IPS-11a (cell line): ENCODE data around the gene FSD2.
"Not testable (repeated sequence)": the region's sequence is repeated elsewhere in the genome, so short reads cannot be mapped to it uniquely, and the experiment has no call there.

Experiments
- H3K4me3 ChIP-seq: one replicate; pipeline ENCODE4 v1.5.1; 2013; ENCODE audit warnings: low read depth, low read length, control low read depth

FSD2 gene

GRCh38 chr15:82793737-82794136 lies 12.1 kb downstream of the FSD2 start:
- no peak overlapping the region for H3K4me3 ChIP-seq

DNA sequence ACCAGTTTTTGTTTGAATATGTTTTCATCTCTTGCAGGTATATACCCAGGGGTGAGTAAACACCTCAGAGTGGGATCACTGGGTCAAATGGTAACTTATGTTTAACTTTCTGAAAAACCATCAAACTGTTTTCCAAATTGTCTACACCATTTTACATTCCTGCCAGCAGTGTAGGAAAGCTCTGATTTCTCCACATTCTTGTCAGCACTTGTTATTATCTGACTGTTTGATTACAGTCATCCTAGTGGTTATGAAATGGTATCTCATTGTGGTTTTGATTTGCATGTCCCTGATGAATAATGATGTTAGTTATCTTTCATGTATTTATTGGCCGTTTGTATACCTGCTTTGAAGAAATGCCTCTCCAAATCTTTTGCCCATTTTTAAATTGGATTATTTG lies 13.8 kb downstream of the FSD2 start:
- H3K4me3 ChIP-seq: no peak overlapping the region

GRCh38 chr15:82790321-82790720 lies 15.5 kb downstream of the FSD2 start:
- H3K4me3 ChIP-seq: no peak overlapping the region

DNA sequence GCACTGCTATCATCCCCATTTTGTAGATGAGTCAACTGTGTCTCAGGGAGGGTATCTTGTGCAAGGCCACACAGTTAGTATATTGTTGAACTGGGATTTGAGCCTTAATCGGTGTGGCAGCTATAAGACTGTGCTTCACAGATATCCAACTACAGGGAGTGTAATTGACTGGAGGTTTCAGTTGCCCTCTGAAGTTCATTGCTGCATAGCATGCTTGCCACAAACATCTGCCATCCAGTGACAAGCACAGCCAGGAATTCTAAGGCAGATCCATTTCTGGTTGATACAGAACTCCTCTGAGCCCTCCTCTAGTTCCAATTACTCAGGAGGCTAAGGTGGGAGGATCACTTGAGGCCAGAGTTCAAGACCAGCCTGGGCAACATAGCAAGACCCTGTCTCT lies 16.4 kb downstream of the FSD2 start:
- H3K4me3 ChIP-seq: no peak overlapping the region

- H3K4me3 ChIP-seq: no peak overlapping the region
Observed at GRCh38 chr15:82788496-82788895, 17.4 kb downstream of the FSD2 start.

DNA sequence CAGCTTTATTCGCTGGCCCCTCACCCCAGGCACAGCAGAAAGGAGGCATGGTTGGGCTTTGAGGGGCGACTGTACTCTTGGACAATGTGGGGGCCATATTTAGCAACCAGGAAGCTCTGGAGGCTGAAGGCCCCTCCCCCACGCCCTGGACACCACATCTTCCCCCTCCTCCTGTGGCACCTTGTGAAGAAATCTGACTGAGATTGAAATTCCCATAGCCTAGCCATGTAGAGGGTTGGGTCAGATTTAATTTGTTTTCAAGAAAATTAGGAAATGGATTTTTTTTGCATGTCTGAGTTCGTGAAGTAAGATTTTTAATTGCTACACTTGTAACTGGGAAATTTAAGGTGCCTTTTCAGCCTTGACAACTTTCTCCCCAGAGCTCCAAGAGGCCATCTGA lies 24.5 kb downstream of the FSD2 start:
- no peak overlapping the region for H3K4me3 ChIP-seq

DNA sequence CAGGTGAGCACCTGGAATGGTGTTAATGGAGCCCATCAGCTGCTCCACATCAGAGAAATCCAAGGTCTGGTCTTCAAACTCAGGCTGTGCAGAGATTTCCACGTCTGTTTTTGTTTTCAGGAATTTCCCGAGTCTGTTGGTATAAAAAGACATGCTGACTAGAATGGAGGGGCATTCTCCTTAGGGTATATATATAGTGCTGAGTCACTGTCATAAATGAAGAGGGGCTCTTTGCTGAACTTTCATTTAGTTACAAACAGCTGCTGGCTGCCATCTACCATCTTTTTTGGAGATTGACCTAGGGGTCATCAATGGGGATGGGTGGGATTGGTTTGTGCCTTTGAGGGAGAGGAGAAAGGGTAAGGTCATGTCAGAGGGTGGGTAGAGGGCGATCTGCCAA lies 27.1 kb downstream of the FSD2 start:
- H3K4me3 ChIP-seq: no peak overlapping the region

DNA sequence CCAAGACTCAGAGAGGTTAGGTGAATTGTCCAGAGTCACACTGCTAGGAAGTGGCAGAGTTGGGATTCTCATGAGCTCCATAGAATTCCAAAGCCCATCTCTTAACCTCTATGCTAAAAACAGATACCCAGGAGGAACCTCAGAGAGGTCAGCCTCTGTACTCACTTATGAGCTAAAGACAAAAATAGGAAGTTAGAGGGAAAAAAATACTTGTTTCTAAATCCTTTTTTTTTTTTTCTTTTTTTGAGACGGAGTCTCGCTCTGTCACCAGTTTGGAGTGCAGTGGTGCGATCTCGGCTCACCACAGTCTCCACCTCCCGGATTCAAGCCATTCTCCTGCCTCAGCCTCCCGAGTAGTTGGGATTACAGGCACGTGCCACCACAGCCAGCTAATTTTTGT lies 31.4 kb downstream of the FSD2 start:
- no peak overlapping the region for H3K4me3 ChIP-seq

GRCh38 chr15:82771789-82772607 lies 33.9 kb downstream of the FSD2 start:
- no peak overlapping the region for H3K4me3 ChIP-seq

DNA sequence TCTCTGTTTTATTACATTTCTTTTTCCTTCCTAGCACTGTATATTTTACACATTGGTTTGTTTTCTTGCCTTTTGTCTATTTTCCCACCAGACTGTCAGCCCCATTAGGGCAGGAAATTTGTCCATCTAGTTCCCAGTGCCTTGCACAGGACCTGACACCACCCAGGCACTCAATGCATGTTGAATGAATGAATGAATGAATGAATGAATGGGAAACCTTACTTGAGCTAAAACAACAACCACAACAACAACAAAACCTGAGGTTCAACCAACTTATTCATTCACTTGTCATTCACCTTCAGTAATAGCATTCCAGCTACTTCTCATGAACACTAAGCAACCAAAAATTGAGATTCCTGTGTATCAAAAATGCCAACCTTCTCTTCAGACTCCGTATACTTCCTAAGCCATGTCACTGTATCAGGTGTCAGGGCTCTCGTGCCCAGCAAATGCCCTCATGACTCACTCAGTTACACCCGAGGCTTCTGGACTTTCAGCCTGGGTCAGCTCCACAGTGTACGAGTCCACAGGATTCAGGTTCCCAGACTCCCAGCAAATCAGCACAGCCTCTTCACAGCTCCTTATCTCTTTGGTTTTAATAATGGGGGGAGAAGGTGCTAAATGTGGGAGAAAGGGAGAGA lies 37.3 kb downstream of the FSD2 start:
- no peak overlapping the region for H3K4me3 ChIP-seq

DNA sequence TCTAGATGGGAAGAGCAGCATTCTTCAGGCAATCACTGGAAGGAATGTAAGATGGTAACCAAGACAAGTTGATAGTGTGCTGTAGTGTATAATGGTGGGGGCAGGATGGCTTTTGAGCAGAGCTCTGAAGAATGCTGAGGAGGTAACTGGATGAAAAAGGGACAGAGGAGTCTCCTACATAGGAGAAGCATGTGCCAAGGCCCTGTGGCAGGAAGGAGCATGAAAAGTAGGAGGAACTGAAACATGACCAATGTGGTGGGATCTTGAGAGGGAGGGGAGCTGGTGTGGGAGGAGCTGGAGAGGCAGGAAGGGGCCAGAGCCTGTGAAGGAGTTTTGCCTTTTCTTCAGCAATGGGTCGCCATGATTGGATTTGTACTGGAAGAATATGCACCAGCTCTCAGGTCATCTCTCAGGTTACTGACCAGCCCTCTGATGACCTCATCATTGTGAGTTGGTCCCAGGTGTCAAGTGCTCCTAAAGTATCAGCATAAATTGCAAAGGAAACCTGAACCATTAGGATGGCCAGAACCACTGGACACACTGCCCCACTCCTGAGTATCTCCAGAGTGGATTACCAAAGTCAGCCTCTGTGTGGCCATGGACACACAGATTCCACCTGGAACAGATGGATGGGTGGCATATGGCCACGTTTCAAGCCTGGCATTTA lies 38.6 kb downstream of the FSD2 start:
- no peak overlapping the region for H3K4me3 ChIP-seq

- not testable (repeated sequence) for H3K4me3 ChIP-seq
Observed at GRCh38 chr15:82766201-82766600, 39.7 kb downstream of the FSD2 start.

DNA sequence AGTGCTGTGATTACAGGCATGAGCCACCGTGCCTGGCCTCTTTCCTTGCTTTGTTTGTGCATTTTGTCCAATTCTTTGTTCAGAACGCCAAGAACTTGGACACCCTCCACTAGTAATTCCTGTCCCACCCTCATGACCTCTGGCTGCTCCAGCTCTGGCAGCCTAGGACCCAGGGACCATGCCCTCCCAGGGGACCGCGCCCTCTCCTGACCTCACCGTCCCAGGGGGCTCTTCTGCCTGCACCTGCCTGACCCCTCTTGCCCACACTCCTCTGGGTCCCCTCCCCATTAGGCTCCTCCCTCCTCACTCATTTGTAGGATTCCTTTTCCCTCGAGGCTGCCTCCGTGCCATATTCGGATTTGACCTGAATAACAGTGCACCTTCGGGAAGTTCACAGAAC lies 41.1 kb downstream of the FSD2 start:
- no peak overlapping the region for H3K4me3 ChIP-seq

- H3K4me3 ChIP-seq: no peak overlapping the region
Observed at GRCh38 chr15:82764117-82764490, 41.8 kb downstream of the FSD2 start.

DNA sequence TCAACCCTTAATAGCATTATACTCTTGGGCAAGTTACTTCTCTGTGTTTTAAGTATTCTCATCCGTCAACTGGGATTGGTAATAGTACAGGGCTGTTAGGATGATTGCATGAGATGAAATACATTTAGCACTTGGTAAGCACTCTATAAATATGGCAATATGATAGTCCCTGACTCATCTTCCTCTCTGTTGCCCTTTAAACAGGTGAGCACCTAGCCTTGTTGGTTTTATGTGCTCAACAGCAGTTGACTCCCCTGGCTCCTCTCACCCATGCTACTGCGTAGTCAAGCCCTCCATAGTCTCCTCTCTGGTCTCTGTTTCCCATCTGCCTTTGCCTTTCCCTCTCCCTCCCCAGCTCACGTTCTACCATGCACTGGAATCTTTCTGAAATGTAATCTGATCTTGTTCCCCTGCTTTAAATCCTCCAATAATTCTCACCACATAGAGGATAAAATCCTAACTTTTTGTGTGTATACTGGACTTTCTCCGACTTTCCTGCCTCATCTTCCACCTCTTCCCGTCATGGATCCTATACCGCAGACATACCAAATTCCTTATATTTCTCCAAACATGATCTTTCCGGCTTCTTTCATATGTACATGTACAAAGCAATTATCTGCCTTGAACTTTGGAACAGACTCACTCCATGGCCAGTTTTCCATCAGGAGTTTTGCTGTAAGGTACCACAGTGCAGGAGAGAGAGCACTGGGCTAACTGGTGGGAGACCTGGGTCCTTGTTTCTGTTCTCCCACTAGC lies 42.3 kb downstream of the FSD2 start:
- H3K4me3 ChIP-seq: no peak overlapping the region

- peak overlapping the region; percentile 94 for H3K4me3 ChIP-seq
Observed at GRCh38 chr15:82751308-82751707, 54.6 kb downstream of the FSD2 start.

- peak overlapping the region; percentile 94 for H3K4me3 ChIP-seq
Observed at GRCh38 chr15:82750831-82751180, 55.1 kb downstream of the FSD2 start.

GRCh38 chr15:82749951-82750830 lies 55.7 kb downstream of the FSD2 start:
- peak overlapping the region; percentile 94 for H3K4me3 ChIP-seq

DNA sequence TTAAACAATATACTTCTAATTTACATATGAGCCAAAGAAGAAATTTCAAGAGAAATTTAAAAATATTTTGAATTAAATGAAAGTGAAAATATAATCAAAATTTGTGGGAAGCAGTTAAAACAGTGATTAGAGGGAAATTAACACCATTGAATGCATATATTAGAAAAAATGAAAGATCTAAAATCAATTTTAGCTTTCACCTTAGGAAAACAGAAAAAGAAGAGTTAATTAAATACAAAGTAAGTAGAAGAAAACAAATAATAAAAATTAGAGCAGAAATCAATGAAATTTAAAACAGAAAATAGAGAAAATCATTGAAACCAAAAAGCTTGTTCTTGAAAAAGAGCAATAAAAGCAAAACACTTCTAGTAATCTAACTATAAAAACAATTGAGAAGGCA lies 57.6 kb downstream of the FSD2 start:
- no peak overlapping the region for H3K4me3 ChIP-seq

DNA sequence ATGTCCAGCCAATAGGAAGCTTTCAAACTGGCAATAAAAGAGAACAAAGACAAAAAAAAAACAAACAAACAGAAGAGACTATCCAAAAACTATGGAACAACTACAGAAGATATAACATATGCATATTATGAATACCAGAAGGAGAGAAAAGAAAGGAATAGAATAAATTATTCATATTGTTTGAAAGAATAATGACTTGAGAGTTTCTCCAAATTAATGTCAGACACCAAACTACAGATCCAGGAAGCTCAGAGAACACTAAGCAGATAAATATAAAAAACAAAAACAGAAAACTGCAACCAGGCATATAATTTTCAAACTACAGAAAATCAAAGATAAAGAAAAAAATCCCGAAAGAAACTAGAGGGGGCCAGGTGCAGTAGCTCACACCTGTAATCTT lies 62.1 kb downstream of the FSD2 start:
- no peak overlapping the region for H3K4me3 ChIP-seq

DNA sequence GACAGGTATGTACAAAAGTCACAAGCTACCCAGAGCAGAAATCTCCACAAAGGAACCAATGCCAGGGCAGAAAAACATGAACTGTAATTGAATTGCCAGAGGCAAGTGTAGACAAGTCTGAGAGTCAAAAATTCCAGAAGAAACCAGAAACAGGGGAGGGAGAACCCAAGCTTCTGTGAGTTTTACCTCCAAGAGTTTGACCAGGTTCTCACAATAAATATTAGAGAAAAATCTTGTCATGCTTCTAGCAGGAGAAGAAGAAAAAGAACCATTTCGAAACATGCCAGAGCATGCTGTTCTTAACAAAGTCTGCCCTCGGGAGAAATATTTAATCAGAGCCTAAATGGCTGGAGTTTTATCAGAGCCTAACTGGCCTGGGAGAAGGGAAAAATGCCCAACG lies 63.7 kb downstream of the FSD2 start:
- H3K4me3 ChIP-seq: no peak overlapping the region
